ENCODE results near the gene EDA.

The EDA gene

GRCh38 chrX:70013466-70014381, 397.8 kb downstream of the EDA start:
- no peak overlapping the region for H3K4me3 ChIP-seq (ENCODE audit: low read depth, low read length)
- no peak for DNase-seq (ENCODE audit: low read depth)
- TF ChIP-seq POLR2A (IDR thresholded peaks at IDR 0.05; ENCODE audit: extremely low read depth, insufficient read length) (no peak), MAX (IDR thresholded peaks at IDR 0.05; ENCODE audit: low read depth, low read length) (no peak), MYC (IDR thresholded peaks at IDR 0.05; ENCODE audit: low read depth, low read length) (no peak), CTCF (IDR thresholded peaks at IDR 0.05; ENCODE audit: low read depth, low read length) (no peak)

GRCh38 chrX:70016513-70016912, 400.6 kb downstream of the EDA start:
- no peak for DNase-seq (ENCODE audit: low read depth)
- no peak overlapping the region for H3K4me3 ChIP-seq (ENCODE audit: low read depth, low read length)
- TF ChIP-seq MYC (IDR thresholded peaks at IDR 0.05; ENCODE audit: low read depth, low read length) (no peak), CTCF (IDR thresholded peaks at IDR 0.05; ENCODE audit: low read depth, low read length) (no peak), MAX (IDR thresholded peaks at IDR 0.05; ENCODE audit: low read depth, low read length) (no peak), POLR2A (IDR thresholded peaks at IDR 0.05; ENCODE audit: extremely low read depth, insufficient read length) (no peak)

- TF ChIP-seq CTCF (IDR thresholded peaks at IDR 0.05; ENCODE audit: low read depth, low read length) (no peak), POLR2A (IDR thresholded peaks at IDR 0.05; ENCODE audit: extremely low read depth, insufficient read length) (no peak), MYC (IDR thresholded peaks at IDR 0.05; ENCODE audit: low read depth, low read length) (no peak), MAX (IDR thresholded peaks at IDR 0.05; ENCODE audit: low read depth, low read length) (no peak)
- no peak overlapping the region for H3K4me3 ChIP-seq (ENCODE audit: low read depth, low read length)
- no peak for DNase-seq (ENCODE audit: low read depth)
These were observed 406.7 kb downstream of the EDA start for GRCh38 chrX:70022616-70023015.

- no peak for TF ChIP-seq POLR2A (IDR thresholded peaks at IDR 0.05; ENCODE audit: extremely low read depth, insufficient read length)
- no peak overlapping the region for H3K4me3 ChIP-seq (ENCODE audit: low read depth, low read length)
These were observed 409.6 kb downstream of the EDA start for GRCh38 chrX:70025464-70025863.

GRCh38 chrX:70026112-70026850, 410.4 kb downstream of the EDA start:
- no peak overlapping the region for H3K4me3 ChIP-seq (ENCODE audit: low read depth, low read length)
- no peak for TF ChIP-seq MAX (IDR thresholded peaks at IDR 0.05; ENCODE audit: low read depth, low read length)
- no peak for TF ChIP-seq MYC (IDR thresholded peaks at IDR 0.05; ENCODE audit: low read depth, low read length)
- no peak for TF ChIP-seq CTCF (IDR thresholded peaks at IDR 0.05; ENCODE audit: low read depth, low read length)
- no peak for TF ChIP-seq POLR2A (IDR thresholded peaks at IDR 0.05; ENCODE audit: extremely low read depth, insufficient read length)
- no peak for DNase-seq (ENCODE audit: low read depth)

More at GRCh38 chrX:70025464-70025863, 409.6 kb downstream of the EDA start:
- DNase-seq (ENCODE audit: low read depth) = no peak

- DNase-seq (ENCODE audit: low read depth) = no peak
- no peak overlapping the region for H3K4me3 ChIP-seq (ENCODE audit: low read depth, low read length)
These were observed 410.9 kb downstream of the EDA start for GRCh38 chrX:70026851-70027200.

More at GRCh38 chrX:70026851-70027200, 410.9 kb downstream of the EDA start:
- TF ChIP-seq MAX (IDR thresholded peaks at IDR 0.05; ENCODE audit: low read depth, low read length) (no peak), MYC (IDR thresholded peaks at IDR 0.05; ENCODE audit: low read depth, low read length) (no peak), POLR2A (IDR thresholded peaks at IDR 0.05; ENCODE audit: extremely low read depth, insufficient read length) (no peak), CTCF (IDR thresholded peaks at IDR 0.05; ENCODE audit: low read depth, low read length) (no peak)

All from NB4 (cell line).